HepG2 (cell line): Measurements from ENCODE around the gene PPP1R18. TPM values are rescaled to one million over a fixed set of nuclear protein-coding genes. Genes with fewer than 3 reads are reported as not detected.

Experiments
- ETV6 ChIP-seq: sonication (generic); formaldehyde crosslinking; conservative IDR thresholded peaks from 2 replicates; pipeline ENCODE4 v1.4.0; 2020; ENCODE audit warnings: missing genetic modification reagents
- JDP2 ChIP-seq: sonication (generic); formaldehyde crosslinking; IDR thresholded peaks from 2 replicates; pipeline ENCODE4 v1.8.1; 2022; ENCODE audit warnings: missing genetic modification reagents, borderline replicate concordance
- MAFF ChIP-seq: IDR thresholded peaks from 2 replicates; pipeline ENCODE4 v1.6.1; 2011; ENCODE audit warnings: low read depth, low read length, improper control_type of control experiment
- MEIS2 ChIP-seq: sonication (generic); formaldehyde crosslinking; IDR thresholded peaks from 2 replicates; pipeline ENCODE4 v1.9.0; 2021; ENCODE audit warnings: mild to moderate bottlenecking, missing genetic modification reagents
- NBN ChIP-seq: fragments of 450-650 bp; conservative IDR thresholded peaks from 2 replicates; pipeline ENCODE4 v1.6.1; 2017
- NFYC ChIP-seq: IDR thresholded peaks from 2 replicates; pipeline ENCODE4 v1.6.1; 2016; ENCODE audit warnings: missing genetic modification reagents, missing compliant biosample characterization
- NONO ChIP-seq, 2 experiments: fragments of 450-650 bp in 1 of 2; sonication (generic) in 1 of 2; formaldehyde crosslinking in 1 of 2; IDR thresholded peaks in 1 of 2; conservative IDR thresholded peaks in 1 of 2; 2 replicates each; pipeline versions ENCODE4 v1.6.1 to v1.8.0; 2017 to 2022; ENCODE audit warnings: mild to moderate bottlenecking in 1 of 2, missing genetic modification reagents in 1 of 2, moderate library complexity in 1 of 2
- PRMT3 ChIP-seq: sonication (generic); formaldehyde crosslinking; IDR thresholded peaks from 2 replicates; pipeline ENCODE4 v1.8.1; 2022; ENCODE audit warnings: low read depth, mild to moderate bottlenecking, moderate library complexity, missing genetic modification reagents, borderline replicate concordance
- ZKSCAN8 ChIP-seq: IDR thresholded peaks from 2 replicates; pipeline ENCODE4 v1.6.1; 2016; ENCODE audit warnings: borderline replicate concordance, missing genetic modification reagents, missing compliant biosample characterization
- ZNF768 ChIP-seq: sonication (generic); formaldehyde crosslinking; IDR thresholded peaks from 2 replicates; pipeline ENCODE4 v1.4.0; 2020; ENCODE audit warnings: missing genetic modification reagents
- ZNF776 ChIP-seq: sonication (generic); formaldehyde crosslinking; IDR thresholded peaks from 2 replicates; pipeline ENCODE4 v1.4.0; 2020; ENCODE audit warnings: mild to moderate bottlenecking, missing genetic modification reagents
- polyA plus RNA-seq, 8 experiments: library from polyadenylated mRNA; depleted of rRNA in 3 of 8; stranded (reverse) in 7 of 8; unstranded in 1 of 8; fragments of >200 nt; fragmentation: Illumina TruSeq in 4 of 8; extraction: Trizol in 4 of 8; gene quantifications; 2 replicates each; pipeline versions ENCODE4 v1.2.1 to v1.2.3, GENCODE V29; 2011 to 2016; ENCODE audit warnings: low read depth in 4 of 8, missing spikeins in 1 of 8, mixed read lengths in 1 of 8; ENCODE audit not compliant: insufficient read depth in 1 of 8
- total RNA-seq, 5 experiments: library from RNA; depleted of rRNA; stranded (reverse); fragments of >200 nt; fragmentation: Illumina TruSeq; extraction: Trizol; gene quantifications; 2 replicates each; pipeline ENCODE4 v1.2.3, GENCODE V29; 2016; ENCODE audit warnings: low read depth in 1 of 5
- TF ChIP-seq, protein P1 (sequence below): sonication (generic); formaldehyde crosslinking; conservative IDR thresholded peaks from 2 replicates; pipeline ENCODE4 v1.4.0; 2020; ENCODE audit warnings: mild to moderate bottlenecking, missing genetic modification reagents, moderate library complexity
- TF ChIP-seq, protein P2 (sequence below): sonication (generic); formaldehyde crosslinking; IDR thresholded peaks from 2 replicates; pipeline ENCODE4 v1.4.0; 2020; ENCODE audit warnings: mild to moderate bottlenecking, missing genetic modification reagents
- TF ChIP-seq, protein P3 (sequence below): IDR thresholded peaks from 2 replicates; pipeline ENCODE4 v1.6.1; 2016
- TF ChIP-seq, protein P4 (sequence below): sonication (generic); formaldehyde crosslinking; IDR thresholded peaks from 2 replicates; pipeline ENCODE4 v1.5.0; 2020; ENCODE audit warnings: mild to moderate bottlenecking, missing genetic modification reagents, borderline replicate concordance

Gene PPP1R18
- total and polyA plus RNA-seq, 2 of the 13 experiments (the other 11 are each of a cell fraction or from before 2014, with no cell fraction given), result 4.9 to 9.2 TPM

DNA sequence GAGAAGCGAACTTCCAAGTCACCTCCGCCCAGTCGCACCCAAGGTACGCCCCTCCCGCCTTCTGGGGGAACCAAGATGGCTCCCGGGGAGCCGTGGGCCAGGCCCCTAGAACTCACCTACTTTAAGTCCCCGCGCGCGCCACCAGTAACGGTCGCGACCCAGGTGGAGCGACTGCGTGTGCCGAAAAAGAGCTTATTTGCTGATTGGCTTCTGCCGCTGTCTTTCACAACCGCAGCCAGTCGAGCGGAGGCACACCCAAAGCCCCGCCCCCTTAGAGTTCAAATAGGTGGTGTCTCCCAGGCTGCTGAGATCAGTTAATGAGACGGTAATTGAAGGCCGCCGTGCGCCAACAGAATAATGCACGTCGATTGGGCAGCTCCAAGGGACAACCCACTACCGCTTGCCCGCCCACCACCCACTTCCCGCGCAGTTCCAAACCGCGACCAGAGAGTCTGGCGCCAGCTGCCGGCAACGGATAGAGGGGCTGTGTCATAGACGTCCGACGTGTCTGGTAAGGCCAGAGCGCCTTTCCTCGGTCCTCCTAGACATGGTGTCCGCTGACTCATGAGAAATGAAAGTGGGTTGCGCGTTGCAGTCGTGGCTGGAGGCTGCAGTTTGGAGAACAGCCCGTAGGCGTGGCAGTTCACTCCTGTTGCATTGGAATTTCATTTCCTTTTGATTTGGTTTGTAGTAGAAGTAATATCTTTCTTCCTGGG is 30.8 kb upstream of the PPP1R18 start, which contains the start of gene MDC1 (continued):
- TF ChIP-seq ZKSCAN8 (CRISPR knock-in tag), result peak; percentile 88; the same call in 1 of the 2 replicates
- TF ChIP-seq, protein P1, sequence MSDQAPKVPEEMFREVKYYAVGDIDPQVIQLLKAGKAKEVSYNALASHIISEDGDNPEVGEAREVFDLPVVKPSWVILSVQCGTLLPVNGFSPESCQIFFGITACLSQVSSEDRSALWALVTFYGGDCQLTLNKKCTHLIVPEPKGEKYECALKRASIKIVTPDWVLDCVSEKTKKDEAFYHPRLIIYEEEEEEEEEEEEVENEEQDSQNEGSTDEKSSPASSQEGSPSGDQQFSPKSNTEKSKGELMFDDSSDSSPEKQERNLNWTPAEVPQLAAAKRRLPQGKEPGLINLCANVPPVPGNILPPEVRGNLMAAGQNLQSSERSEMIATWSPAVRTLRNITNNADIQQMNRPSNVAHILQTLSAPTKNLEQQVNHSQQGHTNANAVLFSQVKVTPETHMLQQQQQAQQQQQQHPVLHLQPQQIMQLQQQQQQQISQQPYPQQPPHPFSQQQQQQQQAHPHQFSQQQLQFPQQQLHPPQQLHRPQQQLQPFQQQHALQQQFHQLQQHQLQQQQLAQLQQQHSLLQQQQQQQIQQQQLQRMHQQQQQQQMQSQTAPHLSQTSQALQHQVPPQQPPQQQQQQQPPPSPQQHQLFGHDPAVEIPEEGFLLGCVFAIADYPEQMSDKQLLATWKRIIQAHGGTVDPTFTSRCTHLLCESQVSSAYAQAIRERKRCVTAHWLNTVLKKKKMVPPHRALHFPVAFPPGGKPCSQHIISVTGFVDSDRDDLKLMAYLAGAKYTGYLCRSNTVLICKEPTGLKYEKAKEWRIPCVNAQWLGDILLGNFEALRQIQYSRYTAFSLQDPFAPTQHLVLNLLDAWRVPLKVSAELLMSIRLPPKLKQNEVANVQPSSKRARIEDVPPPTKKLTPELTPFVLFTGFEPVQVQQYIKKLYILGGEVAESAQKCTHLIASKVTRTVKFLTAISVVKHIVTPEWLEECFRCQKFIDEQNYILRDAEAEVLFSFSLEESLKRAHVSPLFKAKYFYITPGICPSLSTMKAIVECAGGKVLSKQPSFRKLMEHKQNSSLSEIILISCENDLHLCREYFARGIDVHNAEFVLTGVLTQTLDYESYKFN (CRISPR knock-in tag), result peak; percentile 78
- peak; percentile 81; the same call in 1 of the 2 replicates for TF ChIP-seq ETV6 (CRISPR knock-in tag)
- no peak for TF ChIP-seq NONO (IDR thresholded peaks at IDR 0.05)
- peak; percentile 99 for TF ChIP-seq NONO (CRISPR knock-in tag; conservative IDR thresholded peaks at IDR 0.05)
- TF ChIP-seq, protein P2, sequence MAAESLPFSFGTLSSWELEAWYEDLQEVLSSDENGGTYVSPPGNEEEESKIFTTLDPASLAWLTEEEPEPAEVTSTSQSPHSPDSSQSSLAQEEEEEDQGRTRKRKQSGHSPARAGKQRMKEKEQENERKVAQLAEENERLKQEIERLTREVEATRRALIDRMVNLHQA, result peak; percentile 69; the same call in 1 of the 2 replicates
- TF ChIP-seq ZNF768 (CRISPR knock-in tag), result peak; percentile 30; the same call in 1 of the 2 replicates
- no peak for TF ChIP-seq NBN
- TF ChIP-seq MAFF, result peak; percentile 99
- TF ChIP-seq ZNF776 (CRISPR knock-in tag), result no peak; the same call in 1 of the 2 replicates
- TF ChIP-seq NFYC (CRISPR knock-in tag), result peak; percentile 96
- TF ChIP-seq MEIS2, result peak; percentile 90
- TF ChIP-seq JDP2 (CRISPR knock-in tag), result no peak; the same call in 1 of the 2 replicates
- TF ChIP-seq, protein P3, sequence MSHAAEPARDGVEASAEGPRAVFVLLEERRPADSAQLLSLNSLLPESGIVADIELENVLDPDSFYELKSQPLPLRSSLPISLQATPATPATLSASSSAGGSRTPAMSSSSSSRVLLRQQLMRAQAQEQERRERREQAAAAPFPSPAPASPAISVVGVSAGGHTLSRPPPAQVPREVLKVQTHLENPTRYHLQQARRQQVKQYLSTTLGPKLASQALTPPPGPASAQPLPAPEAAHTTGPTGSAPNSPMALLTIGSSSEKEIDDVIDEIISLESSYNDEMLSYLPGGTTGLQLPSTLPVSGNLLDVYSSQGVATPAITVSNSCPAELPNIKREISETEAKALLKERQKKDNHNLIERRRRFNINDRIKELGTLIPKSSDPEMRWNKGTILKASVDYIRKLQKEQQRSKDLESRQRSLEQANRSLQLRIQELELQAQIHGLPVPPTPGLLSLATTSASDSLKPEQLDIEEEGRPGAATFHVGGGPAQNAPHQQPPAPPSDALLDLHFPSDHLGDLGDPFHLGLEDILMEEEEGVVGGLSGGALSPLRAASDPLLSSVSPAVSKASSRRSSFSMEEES (CRISPR knock-in tag), result peak; percentile 75
- no peak for TF ChIP-seq PRMT3 (CRISPR knock-in tag)
- TF ChIP-seq, protein P4, sequence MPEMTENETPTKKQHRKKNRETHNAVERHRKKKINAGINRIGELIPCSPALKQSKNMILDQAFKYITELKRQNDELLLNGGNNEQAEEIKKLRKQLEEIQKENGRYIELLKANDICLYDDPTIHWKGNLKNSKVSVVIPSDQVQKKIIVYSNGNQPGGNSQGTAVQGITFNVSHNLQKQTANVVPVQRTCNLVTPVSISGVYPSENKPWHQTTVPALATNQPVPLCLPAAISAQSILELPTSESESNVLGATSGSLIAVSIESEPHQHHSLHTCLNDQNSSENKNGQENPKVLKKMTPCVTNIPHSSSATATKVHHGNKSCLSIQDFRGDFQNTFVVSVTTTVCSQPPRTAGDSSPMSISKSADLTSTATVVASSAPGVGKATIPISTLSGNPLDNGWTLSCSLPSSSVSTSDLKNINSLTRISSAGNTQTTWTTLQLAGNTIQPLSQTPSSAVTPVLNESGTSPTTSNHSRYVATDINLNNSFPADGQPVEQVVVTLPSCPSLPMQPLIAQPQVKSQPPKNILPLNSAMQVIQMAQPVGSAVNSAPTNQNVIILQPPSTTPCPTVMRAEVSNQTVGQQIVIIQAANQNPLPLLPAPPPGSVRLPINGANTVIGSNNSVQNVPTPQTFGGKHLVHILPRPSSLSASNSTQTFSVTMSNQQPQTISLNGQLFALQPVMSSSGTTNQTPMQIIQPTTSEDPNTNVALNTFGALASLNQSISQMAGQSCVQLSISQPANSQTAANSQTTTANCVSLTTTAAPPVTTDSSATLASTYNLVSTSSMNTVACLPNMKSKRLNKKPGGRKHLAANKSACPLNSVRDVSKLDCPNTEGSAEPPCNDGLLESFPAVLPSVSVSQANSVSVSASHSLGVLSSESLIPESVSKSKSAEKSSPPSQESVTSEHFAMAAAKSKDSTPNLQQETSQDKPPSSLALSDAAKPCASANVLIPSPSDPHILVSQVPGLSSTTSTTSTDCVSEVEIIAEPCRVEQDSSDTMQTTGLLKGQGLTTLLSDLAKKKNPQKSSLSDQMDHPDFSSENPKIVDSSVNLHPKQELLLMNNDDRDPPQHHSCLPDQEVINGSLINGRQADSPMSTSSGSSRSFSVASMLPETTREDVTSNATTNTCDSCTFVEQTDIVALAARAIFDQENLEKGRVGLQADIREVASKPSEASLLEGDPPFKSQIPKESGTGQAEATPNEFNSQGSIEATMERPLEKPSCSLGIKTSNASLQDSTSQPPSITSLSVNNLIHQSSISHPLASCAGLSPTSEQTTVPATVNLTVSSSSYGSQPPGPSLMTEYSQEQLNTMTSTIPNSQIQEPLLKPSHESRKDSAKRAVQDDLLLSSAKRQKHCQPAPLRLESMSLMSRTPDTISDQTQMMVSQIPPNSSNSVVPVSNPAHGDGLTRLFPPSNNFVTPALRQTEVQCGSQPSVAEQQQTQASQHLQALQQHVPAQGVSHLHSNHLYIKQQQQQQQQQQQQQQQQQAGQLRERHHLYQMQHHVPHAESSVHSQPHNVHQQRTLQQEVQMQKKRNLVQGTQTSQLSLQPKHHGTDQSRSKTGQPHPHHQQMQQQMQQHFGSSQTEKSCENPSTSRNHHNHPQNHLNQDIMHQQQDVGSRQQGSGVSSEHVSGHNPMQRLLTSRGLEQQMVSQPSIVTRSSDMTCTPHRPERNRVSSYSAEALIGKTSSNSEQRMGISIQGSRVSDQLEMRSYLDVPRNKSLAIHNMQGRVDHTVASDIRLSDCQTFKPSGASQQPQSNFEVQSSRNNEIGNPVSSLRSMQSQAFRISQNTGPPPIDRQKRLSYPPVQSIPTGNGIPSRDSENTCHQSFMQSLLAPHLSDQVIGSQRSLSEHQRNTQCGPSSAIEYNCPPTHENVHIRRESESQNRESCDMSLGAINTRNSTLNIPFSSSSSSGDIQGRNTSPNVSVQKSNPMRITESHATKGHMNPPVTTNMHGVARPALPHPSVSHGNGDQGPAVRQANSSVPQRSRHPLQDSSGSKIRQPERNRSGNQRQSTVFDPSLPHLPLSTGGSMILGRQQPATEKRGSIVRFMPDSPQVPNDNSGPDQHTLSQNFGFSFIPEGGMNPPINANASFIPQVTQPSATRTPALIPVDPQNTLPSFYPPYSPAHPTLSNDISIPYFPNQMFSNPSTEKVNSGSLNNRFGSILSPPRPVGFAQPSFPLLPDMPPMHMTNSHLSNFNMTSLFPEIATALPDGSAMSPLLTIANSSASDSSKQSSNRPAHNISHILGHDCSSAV, result no peak
